Stimulated activated CD8-positive, alpha-beta memory T cell treated with anti-CD3 and anti-CD28 coated beads, Interleukin-4, amount 100 ng/mL, for 4 hours (primary cell): ENCODE data around the gene FCGR1A.
"Not testable (repeated sequence)": the region's sequence is repeated elsewhere in the genome, so short reads cannot be mapped to it uniquely, and the experiment has no call there.

Experiments used
- DNase-seq, 2 donors: peaks; one replicate each; pipeline ENCODE4 v3.0.0-alpha.2; 2020; ENCODE audit warnings: low read depth in 2 of 2, low spot score in 1 of 2

The FCGR1A gene

DNA sequence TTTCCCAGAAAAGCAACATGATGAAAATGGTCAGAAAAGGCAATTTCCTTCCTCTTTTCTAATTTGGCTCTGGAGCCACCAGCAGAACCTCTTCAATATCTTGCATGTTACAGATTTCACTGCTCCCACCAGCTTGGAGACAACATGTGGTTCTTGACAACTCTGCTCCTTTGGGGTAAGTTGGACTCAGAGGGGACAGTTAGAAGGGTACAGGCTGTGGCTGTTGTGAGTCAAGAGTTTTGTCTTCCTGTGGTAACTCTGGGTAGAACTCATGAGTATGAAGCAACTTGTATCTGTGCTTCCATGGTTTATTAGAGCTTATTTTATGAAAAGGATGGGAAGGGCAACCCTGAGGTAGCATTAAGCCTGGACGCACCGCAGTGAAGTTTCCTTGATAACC, at the start of gene FCGR1A:
FCGR1A (plus strand) TSS at position 95 of the 400 bp plus-strand sequence; CDS start at position 145, 50 bp downstream.
- not testable (repeated sequence) for DNase-seq

GRCh38 chr1:149732781-149733180, 49.7 kb upstream of the FCGR1A start:
- DNase-seq, result not testable (repeated sequence)

GRCh38 chr1:149734692-149735091, 47.8 kb upstream of the FCGR1A start:
- not testable (repeated sequence) for DNase-seq

- not testable (repeated sequence) for DNase-seq
Measured at GRCh38 chr1:149740148-149740581, 42.3 kb upstream of the FCGR1A start.

DNA sequence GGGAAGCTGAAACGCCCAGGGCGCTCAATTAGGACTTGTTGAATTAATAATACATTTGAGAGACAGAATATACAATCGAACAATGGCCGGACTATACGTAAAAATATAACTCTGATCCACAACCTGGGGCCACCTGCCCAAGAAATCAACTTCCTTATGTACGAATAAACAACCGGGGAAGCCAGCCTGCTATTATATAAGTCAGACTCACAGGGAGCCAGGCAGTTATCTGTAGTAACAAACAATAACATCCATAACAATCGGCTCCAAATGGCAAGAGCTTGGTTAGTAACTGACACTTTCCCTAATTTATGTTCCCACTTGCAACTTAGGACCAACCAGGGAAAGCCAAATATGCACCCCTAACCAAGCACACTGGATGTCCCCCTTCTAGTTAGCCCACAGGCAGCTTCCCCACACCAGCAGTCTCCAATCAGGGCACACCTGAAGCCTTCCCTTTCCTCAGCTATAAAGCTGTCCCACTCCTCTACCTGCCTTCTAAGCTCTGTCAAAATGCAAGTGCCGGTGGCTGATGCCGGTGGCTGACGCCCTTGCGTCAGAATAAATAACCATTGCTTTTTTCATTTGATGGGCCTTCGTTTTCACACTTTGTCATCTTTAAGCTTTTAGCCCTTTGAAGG, 41.8 kb upstream of the FCGR1A start:
- not testable (repeated sequence) for DNase-seq

GRCh38 chr1:149741914-149742313, 40.6 kb upstream of the FCGR1A start:
- not testable (repeated sequence) for DNase-seq

- not testable (repeated sequence) for DNase-seq
Measured at GRCh38 chr1:149746463-149747356, 35.8 kb upstream of the FCGR1A start.

- DNase-seq, result not testable (repeated sequence)
Measured at GRCh38 chr1:149747359-149748143, 34.9 kb upstream of the FCGR1A start.

DNA sequence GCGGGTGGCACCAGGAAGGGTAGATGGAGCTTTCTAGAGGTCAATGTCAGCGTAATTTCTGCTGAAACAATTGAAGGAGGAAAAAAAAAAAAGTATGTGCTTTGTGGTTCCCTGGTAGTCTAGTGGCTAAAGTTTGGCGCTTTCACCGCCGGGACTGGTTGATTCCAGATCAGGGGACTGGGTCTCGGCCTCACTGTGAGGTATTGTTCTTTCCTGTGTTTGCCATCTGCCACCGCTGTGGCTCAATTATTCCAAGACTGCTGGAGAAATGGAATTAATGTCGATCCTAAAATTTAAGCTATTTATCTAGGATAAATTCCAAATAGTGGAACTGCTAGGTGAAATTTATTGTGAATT, 34.4 kb upstream of the FCGR1A start:
- not testable (repeated sequence) for DNase-seq

- DNase-seq, result not testable (repeated sequence)
Measured at GRCh38 chr1:149750562-149750961, 31.9 kb upstream of the FCGR1A start.

- DNase-seq, result not testable (repeated sequence)
Measured at GRCh38 chr1:149752186-149752585, 30.3 kb upstream of the FCGR1A start.

- DNase-seq, result not testable (repeated sequence)
Measured at GRCh38 chr1:149753466-149753865, 29.0 kb upstream of the FCGR1A start.

- DNase-seq, result not testable (repeated sequence)
Measured at GRCh38 chr1:149755294-149755693, 27.2 kb upstream of the FCGR1A start.

- not testable (repeated sequence) for DNase-seq
Measured at GRCh38 chr1:149762294-149762693, 20.2 kb upstream of the FCGR1A start.

DNA sequence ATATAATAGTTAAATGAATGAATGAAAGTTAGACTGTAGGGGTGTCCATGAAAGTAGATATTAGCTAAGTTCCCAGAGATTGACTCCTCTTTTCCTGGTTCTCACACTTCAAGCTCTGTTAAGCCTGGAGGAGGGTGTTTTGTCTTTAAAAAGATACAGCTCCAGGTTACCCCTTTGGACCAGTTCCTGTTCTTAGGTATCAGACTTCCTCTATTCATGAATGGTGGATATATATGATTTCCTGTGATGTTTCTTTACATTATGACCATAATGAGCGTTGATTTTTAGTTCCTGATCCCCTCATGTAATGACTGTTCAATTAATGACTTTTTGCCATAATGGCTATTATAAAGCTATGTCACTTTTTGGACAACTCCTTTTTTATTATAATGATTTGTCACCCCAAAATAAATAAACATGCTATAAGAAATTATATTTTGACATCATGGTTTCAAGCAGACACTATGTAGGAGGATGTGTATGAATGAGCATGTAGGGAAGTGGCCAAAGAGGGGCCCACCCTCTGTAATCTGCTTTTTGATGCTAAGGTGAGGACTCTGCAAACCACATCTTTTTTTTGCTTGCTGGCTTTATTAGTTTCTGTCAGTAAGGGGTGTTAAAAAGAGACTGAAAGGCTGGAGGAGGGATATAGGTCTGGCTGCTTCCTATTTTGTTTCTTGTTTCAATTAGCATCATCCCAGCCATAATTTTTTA, 18.2 kb upstream of the FCGR1A start:
- not testable (repeated sequence) for DNase-seq

- not testable (repeated sequence) for DNase-seq
Measured at GRCh38 chr1:149766241-149766640, 16.3 kb upstream of the FCGR1A start.

GRCh38 chr1:149769216-149769615, 13.3 kb upstream of the FCGR1A start:
- not testable (repeated sequence) for DNase-seq

- DNase-seq, result not testable (repeated sequence)
Measured at GRCh38 chr1:149770661-149771060, 11.8 kb upstream of the FCGR1A start.

DNA sequence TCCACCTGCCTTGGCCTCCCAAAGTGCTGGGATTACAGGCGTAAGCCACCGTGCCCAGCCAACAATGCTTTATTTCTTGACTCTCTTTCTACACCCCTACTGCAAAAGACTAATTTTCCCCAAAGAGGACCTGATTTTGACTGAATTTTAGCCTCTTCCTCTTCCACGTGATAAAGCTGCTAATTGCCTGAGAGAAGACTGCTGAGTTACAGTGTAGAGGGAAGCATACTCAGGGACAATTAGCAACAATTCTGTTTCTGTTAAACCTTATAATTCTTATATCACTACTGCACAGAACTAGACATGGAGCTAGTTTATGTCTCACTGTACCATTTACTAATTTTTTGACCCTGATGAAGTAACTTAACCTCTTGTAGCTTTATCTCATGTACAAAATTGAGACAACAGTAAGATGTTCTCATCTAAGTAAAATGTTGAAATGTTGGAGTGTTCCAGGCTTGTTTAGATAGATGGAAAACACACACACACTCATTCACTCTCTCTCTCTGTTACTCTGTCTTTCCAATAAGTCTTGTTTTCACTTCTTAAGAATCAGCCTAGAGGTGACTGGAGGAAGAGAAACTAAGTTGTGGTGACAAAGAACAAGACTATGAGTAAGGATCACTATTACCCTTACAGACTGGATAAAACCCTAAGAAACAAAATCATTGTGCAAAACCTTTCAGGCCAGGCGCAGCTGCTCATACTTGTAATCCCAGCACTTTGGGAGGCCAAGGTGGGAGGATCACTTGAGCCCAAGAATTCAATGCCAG, 10.7 kb upstream of the FCGR1A start:
- DNase-seq, result not testable (repeated sequence)
